GM13977 (cell line): Measurements from ENCODE around the gene PEX12.

Experiments used
- DNase-seq: peaks from one replicate; pipeline ENCODE4 v3.0.0; 2012; ENCODE audit warnings: low spot score
- in situ Hi-C: fragments of 300-500 bp; cut with MboI; formaldehyde crosslinking; loops from one replicate; pipeline ENCODE4 v1.12.0; 2022; ENCODE audit warnings: low sequenced_read_pairs, low pct_unique_long_range_greater_than_20kb, mixed read lengths, inconsistent platforms; ENCODE audit not compliant: unreplicated experiment
- TF ChIP-seq, protein P1 (sequence below): IDR thresholded peaks from 2 replicates; pipeline ENCODE4 v1.5.1; 2012; ENCODE audit warnings: mild to moderate bottlenecking, control low read depth; ENCODE audit not compliant: insufficient read depth; ENCODE audit errors: extremely low read depth, missing control alignments

Gene PEX12

DNA sequence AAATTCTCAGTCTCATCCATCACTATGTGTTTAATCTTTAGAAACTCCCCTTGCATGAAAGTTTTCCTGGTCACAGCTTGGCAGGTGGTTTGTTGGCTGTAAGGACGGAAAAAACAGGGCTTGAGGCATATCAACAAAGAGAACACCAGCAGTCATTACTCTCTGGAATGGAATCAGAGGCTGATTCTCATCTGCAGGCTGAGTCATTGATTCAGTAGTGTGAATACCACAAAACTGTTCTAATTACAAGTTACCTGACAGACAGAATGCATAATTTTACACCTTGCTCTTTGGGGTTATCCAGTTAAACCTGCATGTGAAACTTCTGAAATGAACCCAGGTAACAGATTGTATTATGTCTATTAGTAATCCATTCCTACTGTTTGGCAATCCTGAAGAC is 29.4 kb downstream of the PEX12 start:
- in situ Hi-C loops, result loop anchor here (25.0 kb wide), 1 partner anchor 387 kb away; no protein-coding TSS in a partner anchor
- TF ChIP-seq, protein P1, sequence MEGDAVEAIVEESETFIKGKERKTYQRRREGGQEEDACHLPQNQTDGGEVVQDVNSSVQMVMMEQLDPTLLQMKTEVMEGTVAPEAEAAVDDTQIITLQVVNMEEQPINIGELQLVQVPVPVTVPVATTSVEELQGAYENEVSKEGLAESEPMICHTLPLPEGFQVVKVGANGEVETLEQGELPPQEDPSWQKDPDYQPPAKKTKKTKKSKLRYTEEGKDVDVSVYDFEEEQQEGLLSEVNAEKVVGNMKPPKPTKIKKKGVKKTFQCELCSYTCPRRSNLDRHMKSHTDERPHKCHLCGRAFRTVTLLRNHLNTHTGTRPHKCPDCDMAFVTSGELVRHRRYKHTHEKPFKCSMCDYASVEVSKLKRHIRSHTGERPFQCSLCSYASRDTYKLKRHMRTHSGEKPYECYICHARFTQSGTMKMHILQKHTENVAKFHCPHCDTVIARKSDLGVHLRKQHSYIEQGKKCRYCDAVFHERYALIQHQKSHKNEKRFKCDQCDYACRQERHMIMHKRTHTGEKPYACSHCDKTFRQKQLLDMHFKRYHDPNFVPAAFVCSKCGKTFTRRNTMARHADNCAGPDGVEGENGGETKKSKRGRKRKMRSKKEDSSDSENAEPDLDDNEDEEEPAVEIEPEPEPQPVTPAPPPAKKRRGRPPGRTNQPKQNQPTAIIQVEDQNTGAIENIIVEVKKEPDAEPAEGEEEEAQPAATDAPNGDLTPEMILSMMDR, result no peak
- DNase-seq, result no peak

DNA sequence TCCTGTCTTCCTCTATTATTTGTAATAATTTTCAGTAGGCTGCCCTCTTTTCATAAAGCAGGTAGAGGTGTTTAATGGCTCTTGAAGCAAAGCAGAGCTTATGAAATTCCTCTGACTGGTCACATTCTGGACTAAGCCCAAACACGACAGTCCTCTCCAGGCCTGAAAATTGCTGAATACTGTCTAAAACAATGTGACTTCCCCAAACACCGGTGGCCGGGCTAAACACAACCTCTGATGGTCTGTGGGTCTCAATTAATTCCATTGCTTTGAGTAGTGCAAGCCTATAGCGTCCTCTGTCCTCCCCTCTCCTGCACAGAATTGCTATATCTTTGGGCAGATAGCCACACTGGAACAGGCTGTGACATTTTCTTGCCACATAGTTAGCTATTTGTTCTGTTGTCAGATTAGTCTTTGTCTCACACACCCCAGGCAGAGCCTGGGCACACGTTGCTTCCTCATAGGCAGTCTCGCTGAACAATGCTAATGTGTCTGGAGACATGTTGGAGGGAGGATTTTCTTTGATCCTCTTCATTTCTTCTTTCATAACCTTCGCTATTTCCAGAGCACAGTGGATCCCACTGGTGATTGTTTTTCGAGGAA is 30.1 kb downstream of the PEX12 start:
- in situ Hi-C loops, result loop anchor here (25.0 kb wide), 1 partner anchor 386 kb away; no protein-coding TSS in a partner anchor

DNA sequence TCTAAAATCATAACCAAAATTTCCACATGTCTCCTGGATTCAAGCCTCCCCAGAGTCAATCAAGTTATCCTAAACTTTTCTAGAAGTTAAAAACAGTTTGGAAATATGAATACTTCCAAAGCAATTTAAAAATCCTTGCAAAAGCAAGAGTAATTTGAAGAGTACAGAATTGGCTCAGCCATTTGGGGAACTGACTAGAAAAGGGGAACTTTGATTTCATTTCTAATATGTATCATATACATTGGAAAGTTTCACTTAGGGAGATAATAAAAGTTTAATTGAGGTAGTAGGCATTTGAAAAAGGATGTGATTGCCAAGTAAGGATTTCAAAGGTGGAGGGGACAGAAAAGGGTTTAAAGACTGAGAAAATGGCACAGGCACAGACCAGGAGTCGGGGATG is 31.9 kb downstream of the PEX12 start:
- TF ChIP-seq, protein P1, result no peak
- no peak for DNase-seq
- in situ Hi-C loops, result loop anchor here (25.0 kb wide), 1 partner anchor 384 kb away; no protein-coding TSS in a partner anchor

More for the DNA sequence above, 30.1 kb downstream of the PEX12 start:
- no peak for DNase-seq
- TF ChIP-seq, protein P1, result no peak

DNA sequence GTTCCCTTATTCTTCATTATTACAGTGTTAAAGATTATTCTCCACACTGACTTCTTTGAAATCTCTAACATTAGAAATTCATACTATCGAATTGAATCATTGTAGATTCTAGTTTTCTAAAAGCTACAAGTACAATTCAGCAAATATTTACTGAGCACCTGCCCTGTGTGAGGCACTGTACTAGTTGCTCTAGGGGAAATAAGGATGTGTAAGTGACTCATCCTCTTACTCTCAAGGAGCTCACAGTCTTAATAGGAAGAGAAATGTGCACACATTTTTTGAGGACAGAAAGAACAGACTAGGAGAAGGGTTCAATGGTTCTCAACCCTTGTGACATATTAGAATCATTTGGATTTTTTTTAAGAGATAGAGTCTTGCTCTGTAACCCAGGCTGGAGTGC is 33.2 kb downstream of the PEX12 start:
- no peak for DNase-seq
- in situ Hi-C loops, result loop anchor here (25.0 kb wide), 1 partner anchor 383 kb away; no protein-coding TSS in a partner anchor
- TF ChIP-seq, protein P1, result no peak

DNA sequence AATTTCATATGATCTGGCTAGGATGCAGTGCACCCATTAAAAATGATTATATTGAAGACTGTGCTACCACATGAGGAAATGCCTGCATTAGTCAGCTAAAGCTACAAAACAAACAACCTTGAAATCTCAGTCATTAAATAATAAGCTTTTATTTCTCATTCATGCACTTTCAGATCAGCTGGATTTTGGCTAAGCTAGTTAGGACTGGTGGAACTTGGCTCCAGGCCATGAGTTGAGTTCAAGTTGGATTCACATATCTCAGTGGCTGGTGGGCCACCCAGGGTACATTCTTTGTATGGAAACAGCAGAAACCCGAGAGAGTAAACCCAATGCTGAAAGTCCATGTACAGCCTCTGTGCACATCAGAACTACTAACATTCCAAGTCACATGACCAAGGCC is 34.5 kb downstream of the PEX12 start:
- no peak for DNase-seq
- in situ Hi-C loops, result loop anchor here (25.0 kb wide), 1 partner anchor 382 kb away; no protein-coding TSS in a partner anchor
- TF ChIP-seq, protein P1, result no peak

DNA sequence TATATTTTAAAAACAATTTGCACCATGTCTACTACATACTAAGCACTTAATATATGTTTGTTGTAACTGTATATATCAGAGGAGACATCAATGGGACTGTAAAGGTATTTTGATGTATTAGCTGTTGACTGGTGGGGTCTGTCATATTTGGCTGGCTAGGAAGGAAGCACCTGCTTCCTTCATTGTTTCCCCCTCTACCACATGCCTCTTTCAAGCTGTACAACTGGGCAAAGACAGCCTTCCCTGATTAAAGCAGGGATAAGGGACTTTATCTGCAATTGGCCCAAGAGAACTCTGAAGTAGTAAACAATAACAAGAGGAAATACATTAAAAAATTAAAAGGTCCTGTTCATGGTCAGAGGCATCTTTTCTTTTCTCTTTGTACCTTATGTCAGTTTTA is 35.4 kb downstream of the PEX12 start:
- TF ChIP-seq, protein P1, result no peak
- in situ Hi-C loops, result loop anchor here (25.0 kb wide), 1 partner anchor 381 kb away; no protein-coding TSS in a partner anchor

More for the DNA sequence above, 35.4 kb downstream of the PEX12 start:
- no peak for DNase-seq
